GM18505 (cell line): ENCODE results near the gene ERBIN.
"Not testable (repeated sequence)": the region's sequence is repeated elsewhere in the genome, so short reads cannot be mapped to it uniquely, and the experiment has no call there.

Experiments used
- ATAC-seq: cut with Tn5 transposase; IDR thresholded peaks from one replicate; pipeline ENCODE4 v1.9.1; 2021; ENCODE audit not compliant: unreplicated experiment
- POLR2A ChIP-seq: IDR thresholded peaks from 4 replicates; pipeline ENCODE4 v1.6.1; 2011; ENCODE audit warnings: borderline replicate concordance; ENCODE audit not compliant: insufficient read depth, insufficient read length; ENCODE audit errors: extremely low read depth

ERBIN gene

GRCh38 chr5:65927503-65928321 is 1.3 kb downstream of the ERBIN start:
- no peak for ATAC-seq
- TF ChIP-seq POLR2A = no peak

- TF ChIP-seq POLR2A = no peak
- no peak for ATAC-seq
Measured at GRCh38 chr5:65928322-65928752, 2.0 kb downstream of the ERBIN start.

GRCh38 chr5:65928860-65929259 is 2.5 kb downstream of the ERBIN start:
- ATAC-seq = no peak
- TF ChIP-seq POLR2A = no peak

- ATAC-seq = no peak
- no peak for TF ChIP-seq POLR2A
Measured at GRCh38 chr5:65932676-65933075, 6.3 kb downstream of the ERBIN start.

- no peak for TF ChIP-seq POLR2A
- no peak for ATAC-seq
Measured at GRCh38 chr5:65933295-65933694, 6.9 kb downstream of the ERBIN start.

GRCh38 chr5:65938256-65938655 is 11.9 kb downstream of the ERBIN start:
- TF ChIP-seq POLR2A = no peak
- peak; percentile 96 for ATAC-seq

GRCh38 chr5:65943771-65944170 is 17.4 kb downstream of the ERBIN start:
- TF ChIP-seq POLR2A = no peak
- no peak for ATAC-seq

GRCh38 chr5:65946198-65946745 is 19.9 kb downstream of the ERBIN start:
- no peak for ATAC-seq
- no peak for TF ChIP-seq POLR2A

- ATAC-seq = no peak
- TF ChIP-seq POLR2A = no peak
Measured at GRCh38 chr5:65948115-65948747, 21.9 kb downstream of the ERBIN start.

- no peak for TF ChIP-seq POLR2A
- ATAC-seq = no peak
Measured at GRCh38 chr5:65951330-65951729, 25.0 kb downstream of the ERBIN start.

- ATAC-seq = no peak
- TF ChIP-seq POLR2A = no peak
Measured at GRCh38 chr5:65952259-65952658, 25.9 kb downstream of the ERBIN start.

GRCh38 chr5:65954200-65954599 is 27.8 kb downstream of the ERBIN start:
- ATAC-seq = no peak
- TF ChIP-seq POLR2A = no peak

GRCh38 chr5:65955746-65956145 is 29.4 kb downstream of the ERBIN start:
- no peak for TF ChIP-seq POLR2A

GRCh38 chr5:65957703-65958102 is 31.3 kb downstream of the ERBIN start:
- not testable (repeated sequence) for ATAC-seq

More at GRCh38 chr5:65955746-65956145, 29.4 kb downstream of the ERBIN start:
- no peak for ATAC-seq
